Neural cell (in vitro differentiated cells): ENCODE data around the gene ZC3H12C.

Source experiments
- CTCF ChIP-seq: fragments of 450-650 bp; IDR thresholded peaks from 2 replicates; pipeline ENCODE4 v1.5.1; 2014; ENCODE audit warnings: antibody characterized with exemption, mild to moderate bottlenecking, moderate library complexity; ENCODE audit not compliant: poor library complexity, severe bottlenecking
- EZH2 ChIP-seq: fragments of 200-600, 300-800 bp; shearing (Covaris generic), sonication (generic); IDR thresholded peaks from 2 replicates; pipeline ENCODE4 v1.6.1; 2014; ENCODE audit warnings: antibody characterized with exemption, low read length, borderline replicate concordance, mild to moderate bottlenecking; ENCODE audit not compliant: insufficient read depth, poor library complexity, severe bottlenecking
- POLR2AphosphoS5 ChIP-seq: IDR thresholded peaks from 2 replicates; pipeline ENCODE4 v1.6.1; 2012
- REST ChIP-seq: IDR thresholded peaks from 2 replicates; pipeline ENCODE4 v1.6.1; 2012; ENCODE audit warnings: borderline replicate concordance

GRCh38 chr11:110081462-110082376 lies 11.5 kb upstream of the ZC3H12C start:
- TF ChIP-seq CTCF (no peak), EZH2 (no peak), POLR2AphosphoS5 (no peak), REST (no peak)
